ENCODE measurements around the gene HOXD1.

The HOXD1 gene

GRCh38 chr2:176148751-176149421, 39.6 kb upstream of the HOXD1 start:
- no peak for TF ChIP-seq CTCF (IDR thresholded peaks at IDR 0.05; ENCODE audit: insufficient read depth, low read length, poor library complexity, severe bottlenecking)
- Histone ChIP-seq H3K4me3 (replicated peaks; ENCODE audit: low read depth, low read length) (no peak overlapping the region), H3K27me3 (replicated peaks; ENCODE audit: control insufficient read depth, insufficient read depth, low read length) (peaks cover 2% of the 10 kb centered on the region; the same call in 1 of the 2 replicates), H3K36me3 (ENCODE audit: control insufficient read depth, insufficient read depth, low read length) (no peaks in the 10 kb centered on the region)
- DNase-seq (ENCODE audit: extremely low read depth, insufficient read length): no peak

- no peak for DNase-seq (ENCODE audit: extremely low read depth, insufficient read length)
- peaks cover 2% of the 10 kb centered on the region; the same call in 1 of the 2 replicates for H3K27me3 ChIP-seq (replicated peaks; ENCODE audit: control insufficient read depth, insufficient read depth, low read length)
- no peak overlapping the region for H3K4me3 ChIP-seq (replicated peaks; ENCODE audit: low read depth, low read length)
- TF ChIP-seq CTCF (IDR thresholded peaks at IDR 0.05; ENCODE audit: insufficient read depth, low read length, poor library complexity, severe bottlenecking): no peak
- H3K36me3 ChIP-seq (ENCODE audit: control insufficient read depth, insufficient read depth, low read length): no peaks in the 10 kb centered on the region
Observed at GRCh38 chr2:176149481-176149938, 39.0 kb upstream of the HOXD1 start.

- no peak overlapping the region for H3K4me3 ChIP-seq (replicated peaks; ENCODE audit: low read depth, low read length)
- H3K27me3 ChIP-seq (replicated peaks; ENCODE audit: control insufficient read depth, insufficient read depth, low read length): peaks cover 2% of the 10 kb centered on the region; the same call in 1 of the 2 replicates
- no peak for TF ChIP-seq CTCF (IDR thresholded peaks at IDR 0.05; ENCODE audit: insufficient read depth, low read length, poor library complexity, severe bottlenecking)
- no peak for DNase-seq (ENCODE audit: extremely low read depth, insufficient read length)
- H3K36me3 ChIP-seq (ENCODE audit: control insufficient read depth, insufficient read depth, low read length): no peaks in the 10 kb centered on the region
Observed at GRCh38 chr2:176149939-176150583, 38.4 kb upstream of the HOXD1 start.

DNA sequence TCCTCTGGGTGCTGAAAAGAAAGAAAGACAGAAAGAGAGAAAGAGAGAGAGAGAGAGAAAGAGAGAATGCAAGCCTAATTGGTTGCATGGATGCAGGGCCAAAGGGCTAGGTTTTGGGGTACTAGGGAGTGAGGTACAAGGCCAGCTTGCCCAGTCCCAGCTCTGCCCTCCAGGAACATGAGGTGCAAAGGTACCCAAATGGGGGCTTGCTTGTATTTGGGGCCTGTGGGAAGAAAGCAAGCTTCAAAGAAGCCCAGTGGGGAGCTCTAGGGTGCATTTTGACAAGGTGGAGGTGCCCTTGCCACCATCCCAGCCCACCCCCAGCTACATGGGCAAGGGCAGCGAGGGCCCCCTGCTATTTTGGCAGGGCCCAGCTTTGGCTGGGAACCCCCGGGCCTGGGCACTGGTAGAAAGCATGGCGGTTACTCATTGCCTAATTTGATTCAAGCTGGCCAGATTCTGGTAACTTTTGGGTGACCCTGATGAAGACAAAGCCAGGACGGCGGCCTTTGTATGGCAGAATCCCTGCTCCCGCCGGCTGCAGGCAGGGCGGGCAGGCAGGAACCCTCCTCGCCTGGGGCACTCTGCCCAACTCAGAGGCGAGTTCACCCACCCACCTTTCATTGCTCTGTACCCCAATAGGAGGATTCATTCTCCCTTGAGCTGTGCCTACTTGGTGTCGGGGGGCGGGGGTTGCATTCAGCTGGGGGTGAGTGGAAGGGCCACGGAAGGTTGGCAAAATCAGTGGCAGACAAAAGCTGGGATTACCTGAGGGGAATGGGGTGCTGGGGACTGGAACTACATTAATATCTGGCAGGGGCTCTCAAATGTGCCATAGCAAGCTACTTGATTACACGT, 37.7 kb upstream of the HOXD1 start:
- no peak for TF ChIP-seq CTCF (IDR thresholded peaks at IDR 0.05; ENCODE audit: insufficient read depth, low read length, poor library complexity, severe bottlenecking)
- no peaks in the 10 kb centered on the region for H3K36me3 ChIP-seq (ENCODE audit: control insufficient read depth, insufficient read depth, low read length)
- H3K27me3 ChIP-seq (replicated peaks; ENCODE audit: control insufficient read depth, insufficient read depth, low read length): peaks cover 2% of the 10 kb centered on the region; the same call in 1 of the 2 replicates
- H3K4me3 ChIP-seq (replicated peaks; ENCODE audit: low read depth, low read length): no peak overlapping the region
- DNase-seq (ENCODE audit: extremely low read depth, insufficient read length): no peak

DNA sequence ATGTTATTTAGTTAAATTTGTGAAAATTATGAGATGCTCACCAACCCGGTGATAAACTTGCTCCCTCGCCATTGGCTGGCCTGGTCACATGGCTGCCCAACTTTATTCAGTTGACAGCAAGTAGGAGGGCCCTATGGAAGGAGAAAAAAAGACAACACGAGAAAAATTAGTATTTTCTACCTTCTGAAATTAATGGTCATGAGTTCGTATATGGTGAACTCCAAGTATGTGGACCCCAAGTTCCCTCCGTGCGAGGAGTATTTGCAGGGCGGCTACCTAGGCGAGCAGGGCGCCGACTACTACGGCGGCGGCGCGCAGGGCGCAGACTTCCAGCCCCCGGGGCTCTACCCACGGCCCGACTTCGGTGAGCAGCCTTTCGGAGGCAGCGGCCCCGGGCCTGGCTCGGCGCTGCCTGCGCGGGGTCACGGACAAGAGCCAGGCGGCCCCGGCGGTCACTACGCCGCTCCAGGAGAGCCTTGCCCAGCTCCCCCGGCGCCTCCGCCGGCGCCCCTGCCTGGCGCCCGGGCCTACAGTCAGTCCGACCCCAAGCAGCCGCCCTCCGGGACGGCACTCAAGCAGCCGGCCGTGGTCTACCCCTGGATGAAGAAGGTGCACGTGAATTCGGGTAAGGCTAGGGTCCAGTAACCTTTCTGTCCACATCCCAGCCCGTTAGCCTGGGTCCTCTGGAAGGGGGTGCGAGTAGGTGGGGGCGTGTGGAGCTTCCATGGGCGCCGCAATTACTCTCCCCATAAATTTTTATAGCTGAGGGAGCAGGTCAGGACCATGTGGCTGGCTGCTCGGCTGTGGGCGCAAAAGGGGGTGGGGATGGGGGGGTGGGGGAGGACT, 36.8 kb upstream of the HOXD1 start, which contains the start of gene HOXD4:
Gene HOXD4, plus strand, starts transcription at position 109 of the 846 bp plus-strand sequence. Its CDS starts 84 bp downstream, at position 193.
- no peak within 1 kb of the TSS for H3K4me3 ChIP-seq (replicated peaks; ENCODE audit: low read depth, low read length)
- no peak for TF ChIP-seq CTCF (IDR thresholded peaks at IDR 0.05; ENCODE audit: insufficient read depth, low read length, poor library complexity, severe bottlenecking)
- peaks cover 2% of the 10 kb centered on the region; the same call in 1 of the 2 replicates for H3K27me3 ChIP-seq (replicated peaks; ENCODE audit: control insufficient read depth, insufficient read depth, low read length)
- DNase-seq (ENCODE audit: extremely low read depth, insufficient read length): no peak
- H3K36me3 ChIP-seq (ENCODE audit: control insufficient read depth, insufficient read depth, low read length): no peaks in the 10 kb centered on the region

All from GM06990 (cell line).